Measurements from ENCODE around the gene CMKLR1. TPM values are rescaled to one million over a fixed set of nuclear protein-coding genes. Genes with fewer than 3 reads are reported as not detected.
A peak's percentile ranks its signal among the peaks of the same experiment; 100 is the strongest.

CMKLR1 gene
- total RNA-seq: 1 to 10 TPM in 1 of 2 donors, under 1 TPM in 1; 0.26 to 1.1 TPM

- H3K27me3 Mint-ChIP-seq: no peaks in the 10 kb centered on the region
- H3K27ac Mint-ChIP-seq: peak within 1 kb of the TSS; percentile 79 to 91
- no peaks in the 10 kb centered on the region for H3K9me3 Mint-ChIP-seq
- peak; percentile 31 to 57 for ATAC-seq
- H3K4me3 Mint-ChIP-seq: peak within 1 kb of the TSS; percentile 88
- H3K4me1 Mint-ChIP-seq (ENCODE audit: low read depth in 2 of 2): peaks cover 45 to 54% of the 10 kb centered on the region in 2 donors
- H3K36me3 Mint-ChIP-seq: no peaks in the 10 kb centered on the region
- peak; percentile 64 for DNase-seq (ENCODE audit: low spot score)
These were observed at the start of gene CMKLR1 for GRCh38 chr12:108338915-108339657. Gene CMKLR1 (minus strand): TSS chr12:108339311. CDS start chr12:108293591, 45,720 bp downstream.

- no peak overlapping the region for H3K27ac Mint-ChIP-seq
- no peaks in the 10 kb centered on the region for H3K4me1 Mint-ChIP-seq (ENCODE audit: low read depth in 2 of 2)
- no peaks in the 10 kb centered on the region for H3K9me3 Mint-ChIP-seq
- ATAC-seq (no peak), DNase-seq (ENCODE audit: low spot score) (no peak)
- H3K36me3 Mint-ChIP-seq: peaks cover 9% of the 10 kb centered on the region
- peaks cover 11 to 14% of the 10 kb centered on the region in 2 donors for H3K27me3 Mint-ChIP-seq
- H3K4me3 Mint-ChIP-seq: no peak overlapping the region
These were observed 48.7 kb upstream of the CMKLR1 start for GRCh38 chr12:108387771-108388170.

GRCh38 chr12:108386709-108387360 is 47.7 kb upstream of the CMKLR1 start:
- H3K27ac Mint-ChIP-seq: no peak overlapping the region
- no peaks in the 10 kb centered on the region for H3K9me3 Mint-ChIP-seq
- H3K4me3 Mint-ChIP-seq: no peak overlapping the region
- DNase-seq (ENCODE audit: low spot score): no peak
- no peaks in the 10 kb centered on the region for H3K4me1 Mint-ChIP-seq (ENCODE audit: low read depth in 2 of 2)
- H3K27me3 Mint-ChIP-seq: peaks cover 9 to 11% of the 10 kb centered on the region in 2 donors
- no peak for ATAC-seq
- H3K36me3 Mint-ChIP-seq: peaks cover 9% of the 10 kb centered on the region

GRCh38 chr12:108382437-108382801 is 43.3 kb upstream of the CMKLR1 start:
- H3K4me3 Mint-ChIP-seq: no peak overlapping the region
- H3K27me3 Mint-ChIP-seq: peaks cover 5 to 6% of the 10 kb centered on the region in 2 donors
- no peaks in the 10 kb centered on the region for H3K9me3 Mint-ChIP-seq
- no peak overlapping the region for H3K27ac Mint-ChIP-seq
- DNase-seq (ENCODE audit: low spot score) (no peak), ATAC-seq (no peak)
- no peaks in the 10 kb centered on the region for H3K4me1 Mint-ChIP-seq (ENCODE audit: low read depth in 2 of 2)
- H3K36me3 Mint-ChIP-seq: peaks cover 16% of the 10 kb centered on the region

GRCh38 chr12:108381787-108382436 is 42.8 kb upstream of the CMKLR1 start:
- Mint-ChIP-seq H3K27ac (no peak overlapping the region), H3K9me3 (no peaks in the 10 kb centered on the region), H3K36me3 (peaks cover 20% of the 10 kb centered on the region), H3K4me3 (no peak overlapping the region), H3K27me3 (peaks cover 5 to 6% of the 10 kb centered on the region in 2 donors), H3K4me1 (ENCODE audit: low read depth in 2 of 2) (no peaks in the 10 kb centered on the region)
- ATAC-seq: no peak
- no peak for DNase-seq (ENCODE audit: low spot score)

GRCh38 chr12:108380382-108380781 is 41.3 kb upstream of the CMKLR1 start:
- no peak for DNase-seq (ENCODE audit: low spot score)
- Mint-ChIP-seq H3K27ac (no peak overlapping the region), H3K4me3 (no peak overlapping the region), H3K27me3 (no peaks in the 10 kb centered on the region), H3K9me3 (no peaks in the 10 kb centered on the region), H3K4me1 (ENCODE audit: low read depth in 2 of 2) (no peaks in the 10 kb centered on the region), H3K36me3 (peaks cover 23% of the 10 kb centered on the region)
- no peak for ATAC-seq

GRCh38 chr12:108379823-108380222 is 40.7 kb upstream of the CMKLR1 start:
- H3K27ac Mint-ChIP-seq: no peak overlapping the region
- ATAC-seq (no peak), DNase-seq (ENCODE audit: low spot score) (no peak)
- no peaks in the 10 kb centered on the region for H3K9me3 Mint-ChIP-seq
- H3K36me3 Mint-ChIP-seq: peaks cover 23% of the 10 kb centered on the region
- no peak overlapping the region for H3K4me3 Mint-ChIP-seq
- no peaks in the 10 kb centered on the region for H3K27me3 Mint-ChIP-seq
- H3K4me1 Mint-ChIP-seq (ENCODE audit: low read depth in 2 of 2): no peaks in the 10 kb centered on the region

- DNase-seq (ENCODE audit: low spot score) (no peak), ATAC-seq (no peak)
- Mint-ChIP-seq H3K9me3 (no peaks in the 10 kb centered on the region), H3K27me3 (no peaks in the 10 kb centered on the region), H3K4me3 (no peak overlapping the region), H3K4me1 (ENCODE audit: low read depth in 2 of 2) (no peaks in the 10 kb centered on the region), H3K27ac (no peak overlapping the region), H3K36me3 (peaks cover 25% of the 10 kb centered on the region)
These were observed 39.8 kb upstream of the CMKLR1 start for GRCh38 chr12:108378926-108379325.

- Mint-ChIP-seq H3K36me3 (peaks cover 35% of the 10 kb centered on the region), H3K4me3 (no peak overlapping the region), H3K9me3 (peaks cover 10% of the 10 kb centered on the region), H3K4me1 (ENCODE audit: low read depth in 2 of 2) (peaks cover 0 to 6% of the 10 kb centered on the region in 2 donors), H3K27ac (no peak overlapping the region), H3K27me3 (no peaks in the 10 kb centered on the region)
- no peak for ATAC-seq
- DNase-seq (ENCODE audit: low spot score): no peak
These were observed 38.1 kb upstream of the CMKLR1 start for GRCh38 chr12:108377260-108377659.

- Mint-ChIP-seq H3K27me3 (no peaks in the 10 kb centered on the region), H3K4me3 (no peak overlapping the region), H3K36me3 (peaks cover 37% of the 10 kb centered on the region), H3K4me1 (ENCODE audit: low read depth in 2 of 2) (peaks cover 0 to 7% of the 10 kb centered on the region in 2 donors), H3K27ac (no peak overlapping the region), H3K9me3 (peaks cover 10% of the 10 kb centered on the region)
- DNase-seq (ENCODE audit: low spot score) (no peak), ATAC-seq (no peak)
These were observed 37.0 kb upstream of the CMKLR1 start for GRCh38 chr12:108375986-108376663.

- peaks cover 0 to 7% of the 10 kb centered on the region in 2 donors for H3K4me1 Mint-ChIP-seq (ENCODE audit: low read depth in 2 of 2)
- ATAC-seq (no peak), DNase-seq (ENCODE audit: low spot score) (no peak)
- H3K9me3 Mint-ChIP-seq: peaks cover 10% of the 10 kb centered on the region
- H3K4me3 Mint-ChIP-seq: no peak overlapping the region
- H3K36me3 Mint-ChIP-seq: peaks cover 37% of the 10 kb centered on the region
- no peak overlapping the region for H3K27ac Mint-ChIP-seq
- H3K27me3 Mint-ChIP-seq: no peaks in the 10 kb centered on the region
These were observed 35.6 kb upstream of the CMKLR1 start for GRCh38 chr12:108374596-108375320.

- DNase-seq (ENCODE audit: low spot score) (no peak), ATAC-seq (no peak)
- H3K9me3 Mint-ChIP-seq: peaks cover 10% of the 10 kb centered on the region
- H3K27ac Mint-ChIP-seq: no peak overlapping the region
- H3K4me1 Mint-ChIP-seq (ENCODE audit: low read depth in 2 of 2): peaks cover 0 to 7% of the 10 kb centered on the region in 2 donors
- H3K27me3 Mint-ChIP-seq: no peaks in the 10 kb centered on the region
- no peak overlapping the region for H3K4me3 Mint-ChIP-seq
- peaks cover 36% of the 10 kb centered on the region for H3K36me3 Mint-ChIP-seq
These were observed 34.0 kb upstream of the CMKLR1 start for GRCh38 chr12:108373111-108373510.

- peaks cover 0 to 7% of the 10 kb centered on the region in 2 donors for H3K4me1 Mint-ChIP-seq (ENCODE audit: low read depth in 2 of 2)
- no peak overlapping the region for H3K4me3 Mint-ChIP-seq
- H3K27me3 Mint-ChIP-seq: no peaks in the 10 kb centered on the region
- no peak for ATAC-seq
- H3K9me3 Mint-ChIP-seq: peaks cover 10% of the 10 kb centered on the region
- DNase-seq (ENCODE audit: low spot score): no peak
- H3K36me3 Mint-ChIP-seq: peaks cover 25% of the 10 kb centered on the region
- no peak overlapping the region for H3K27ac Mint-ChIP-seq
These were observed 32.8 kb upstream of the CMKLR1 start for GRCh38 chr12:108371801-108372344.
